ENCODE measurements around the gene SNX25. TPM values are rescaled to one million over a fixed set of nuclear protein-coding genes. Genes with fewer than 3 reads are reported as not detected.

The SNX25 gene
- polyA plus RNA-seq (2011; rRNA removed), result 11.7 and 22.5 TPM in 2 replicates
- polyA minus RNA-seq (2011; rRNA and poly(A)+ RNA removed), result 30.3 and 50.8 TPM in 2 replicates

GRCh38 chr4:185209031-185209851, at the start of gene SNX25:
SNX25 (plus strand) TSS chr4:185209598; CDS start chr4:185209827, 229 bp downstream.
- ChIA-PET CTCF (interaction anchor here (1.0 to 1.6 kb wide), 2 partner anchors 11 to 187 kb away, joined by 3 to 4 read pairs; partner anchors contain the start of gene ANKRD37), POLR2A (interaction anchor here (1.1 kb wide), 1 partner anchor 10 kb away, joined by 3 read pairs; no protein-coding TSS in a partner anchor)
- no peaks in the 10 kb centered on the region for H3K36me3 ChIP-seq (ENCODE audit: control insufficient read depth, insufficient read depth, low read length)
- H3K4me3 ChIP-seq (ENCODE audit: low read depth, low read length), result peak within 1 kb of the TSS; percentile 55
- no peaks in the 10 kb centered on the region for H3K27me3 ChIP-seq (ENCODE audit: control insufficient read depth, insufficient read depth, low read length)
- no peak for DNase-seq (ENCODE audit: low read depth)
- TF ChIP-seq CTCF (IDR thresholded peaks at IDR 0.05; ENCODE audit: insufficient read depth, low read depth, low read length), result no peak

DNA sequence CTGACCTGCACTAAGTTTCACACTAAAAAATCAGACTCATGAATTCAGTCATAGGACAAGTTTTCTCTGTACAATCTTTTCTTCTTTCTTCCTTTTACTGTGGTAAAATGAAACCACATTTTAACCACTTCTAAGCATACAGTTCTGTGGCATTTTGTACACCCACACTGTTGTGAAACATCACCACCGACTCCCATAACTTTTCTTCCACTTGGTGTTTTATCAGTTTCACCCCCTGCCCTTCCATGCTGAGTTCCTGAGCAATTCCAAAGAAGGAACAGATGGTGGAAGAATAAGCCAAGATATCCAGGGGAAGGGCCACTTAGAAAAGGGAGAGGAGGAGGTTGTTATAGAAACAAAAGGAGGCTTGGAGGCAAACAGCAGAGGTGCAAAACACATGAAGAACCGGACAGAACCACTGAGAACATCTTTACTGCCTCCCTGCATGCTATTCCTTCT, 43.8 kb upstream of the SNX25 start:
- POLR2A ChIA-PET, result no interaction called here

GRCh38 chr4:185167234-185167633, 42.2 kb upstream of the SNX25 start:
- Histone ChIP-seq H3K36me3 (ENCODE audit: control insufficient read depth, insufficient read depth, low read length) (peaks cover 2% of the 10 kb centered on the region; the same call in 1 of the 2 replicates), H3K27me3 (ENCODE audit: control insufficient read depth, insufficient read depth, low read length) (no peaks in the 10 kb centered on the region), H3K4me3 (ENCODE audit: low read depth, low read length) (no peak overlapping the region)
- TF ChIP-seq CTCF (IDR thresholded peaks at IDR 0.05; ENCODE audit: insufficient read depth, low read depth, low read length), result no peak
- no peak for DNase-seq (ENCODE audit: low read depth)
- ChIA-PET POLR2A (no interaction called here), CTCF (interaction anchor here (1.3 kb wide), 1 partner anchor 127 kb away, joined by 3 read pairs; no protein-coding TSS in a partner anchor)

More for the DNA sequence above, 43.8 kb upstream of the SNX25 start:
- Histone ChIP-seq H3K4me3 (ENCODE audit: low read depth, low read length) (no peak overlapping the region), H3K27me3 (ENCODE audit: control insufficient read depth, insufficient read depth, low read length) (no peaks in the 10 kb centered on the region), H3K36me3 (ENCODE audit: control insufficient read depth, insufficient read depth, low read length) (peaks cover 2% of the 10 kb centered on the region; the same call in 1 of the 2 replicates)
- peak; percentile 55 for DNase-seq (ENCODE audit: low read depth)
- CTCF ChIA-PET, result interaction anchor here (1.2 kb wide), 1 partner anchor 10 kb away, joined by 3 read pairs; no protein-coding TSS in a partner anchor
- TF ChIP-seq CTCF (IDR thresholded peaks at IDR 0.05; ENCODE audit: insufficient read depth, low read depth, low read length), result no peak

GRCh38 chr4:185171373-185172071, 37.9 kb upstream of the SNX25 start:
- POLR2A ChIA-PET, result no interaction called here

More at GRCh38 chr4:185171373-185172071, 37.9 kb upstream of the SNX25 start:
- TF ChIP-seq CTCF (IDR thresholded peaks at IDR 0.05; ENCODE audit: insufficient read depth, low read depth, low read length), result no peak
- Histone ChIP-seq H3K4me3 (ENCODE audit: low read depth, low read length) (no peak overlapping the region), H3K27me3 (ENCODE audit: control insufficient read depth, insufficient read depth, low read length) (no peaks in the 10 kb centered on the region), H3K36me3 (ENCODE audit: control insufficient read depth, insufficient read depth, low read length) (peaks cover 1% of the 10 kb centered on the region)
- CTCF ChIA-PET, result interaction anchor here (2.7 kb wide), 1 partner anchor 12 kb away, joined by 12 read pairs; no protein-coding TSS in a partner anchor
- no peak for DNase-seq (ENCODE audit: low read depth)

All from BJ (cell line).